DLD1 (cell line): ENCODE results near the gene MTHFD1L.

Experiments used
- in situ Hi-C: cut with HindIII; loops from 2 replicates; pipeline ENCODE4 v1.10.0; 2017; ENCODE audit warnings: low sequenced_read_pairs

Gene MTHFD1L

GRCh38 chr6:151060096-151060765, 194.7 kb downstream of the MTHFD1L start:
- in situ Hi-C loops, result no loop called here

- in situ Hi-C loops, result no loop called here
Measured at GRCh38 chr6:151060766-151061531, 195.4 kb downstream of the MTHFD1L start.

- in situ Hi-C loops, result no loop called here
Measured at GRCh38 chr6:151063352-151063751, 197.8 kb downstream of the MTHFD1L start.

DNA sequence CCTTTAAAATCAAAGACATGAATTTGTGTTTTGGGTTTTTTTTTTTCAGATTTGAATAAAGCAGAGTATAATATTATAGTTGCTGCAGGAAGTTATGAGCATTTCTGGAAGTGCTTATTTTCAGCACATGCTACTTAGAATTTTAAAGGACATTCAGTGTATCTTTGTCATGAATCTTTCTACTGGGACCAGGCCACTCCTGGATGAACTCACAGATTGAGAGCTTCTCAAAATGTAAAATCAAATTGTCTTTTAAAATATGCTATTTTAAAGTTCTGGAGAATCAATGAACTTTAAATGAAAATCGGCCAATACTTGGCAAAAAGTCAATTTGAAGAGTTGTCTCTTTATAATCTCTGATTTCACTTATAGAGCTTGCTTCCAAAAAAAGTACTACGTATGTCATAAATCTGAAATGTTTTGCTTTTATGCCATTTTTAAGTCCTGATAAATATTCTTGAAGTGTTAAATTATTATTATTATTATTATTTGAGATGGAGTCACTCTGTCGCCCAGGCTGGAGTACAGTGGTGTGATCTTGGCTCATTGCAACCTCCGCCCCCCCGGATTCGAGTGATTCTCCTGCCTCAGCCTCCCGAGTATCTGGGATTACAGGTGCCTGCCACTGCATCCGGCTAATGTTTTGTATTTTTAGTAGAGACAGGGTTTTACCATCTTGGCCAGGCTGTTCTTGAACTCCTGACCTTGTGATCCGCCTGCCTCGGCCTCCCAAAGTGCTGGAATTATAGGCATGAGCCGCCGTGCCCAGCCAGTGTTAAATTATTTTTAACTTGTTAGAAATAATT, 198.5 kb downstream of the MTHFD1L start:
- in situ Hi-C loops, result no loop called here

- in situ Hi-C loops, result no loop called here
Measured at GRCh38 chr6:151065027-151065815, 199.7 kb downstream of the MTHFD1L start.

GRCh38 chr6:151067684-151068596, 202.4 kb downstream of the MTHFD1L start:
- in situ Hi-C loops, result no loop called here

GRCh38 chr6:151068761-151069312, 203.3 kb downstream of the MTHFD1L start:
- in situ Hi-C loops, result no loop called here

GRCh38 chr6:151069641-151070040, 204.1 kb downstream of the MTHFD1L start:
- in situ Hi-C loops, result no loop called here

- in situ Hi-C loops, result no loop called here
Measured at GRCh38 chr6:151070631-151071051, 205.1 kb downstream of the MTHFD1L start.

DNA sequence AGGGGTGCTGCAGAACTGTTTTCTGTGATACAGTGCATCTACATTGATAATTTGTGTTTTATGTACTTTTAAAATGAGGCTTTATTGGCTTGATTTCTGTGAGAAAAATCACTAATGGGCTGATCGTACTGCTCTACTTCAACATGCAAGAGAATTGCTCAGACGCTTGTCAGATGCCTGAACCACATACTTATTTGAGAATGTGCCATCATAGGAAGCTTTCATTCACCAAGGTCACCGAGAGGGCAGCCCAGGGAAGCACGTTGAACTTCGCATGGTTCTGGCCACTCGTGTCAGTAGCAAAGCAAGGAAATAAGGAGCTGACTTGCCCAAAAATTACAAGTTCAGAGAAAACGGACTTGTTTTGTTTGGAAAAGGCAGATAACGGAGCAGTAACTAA, 205.8 kb downstream of the MTHFD1L start:
- in situ Hi-C loops, result no loop called here

DNA sequence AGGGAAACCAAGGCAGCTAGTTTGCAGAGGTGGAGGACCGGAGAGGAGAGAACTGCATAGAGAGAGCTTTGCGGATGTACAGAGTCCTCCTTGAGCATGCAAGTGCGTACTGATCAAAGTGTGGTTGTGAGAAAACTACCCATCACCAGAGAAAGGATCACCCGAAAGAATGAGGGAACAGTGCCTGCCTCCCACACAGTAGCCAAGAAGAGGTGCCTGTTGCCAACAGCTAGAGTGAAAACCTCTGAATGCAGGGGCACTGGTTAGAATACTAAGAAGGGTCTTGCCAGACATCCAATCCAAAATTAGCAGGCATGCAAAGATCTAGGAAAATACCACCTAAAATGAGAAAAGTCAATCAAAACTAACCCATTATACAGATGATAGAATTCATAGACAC, 207.6 kb downstream of the MTHFD1L start:
- in situ Hi-C loops, result no loop called here

DNA sequence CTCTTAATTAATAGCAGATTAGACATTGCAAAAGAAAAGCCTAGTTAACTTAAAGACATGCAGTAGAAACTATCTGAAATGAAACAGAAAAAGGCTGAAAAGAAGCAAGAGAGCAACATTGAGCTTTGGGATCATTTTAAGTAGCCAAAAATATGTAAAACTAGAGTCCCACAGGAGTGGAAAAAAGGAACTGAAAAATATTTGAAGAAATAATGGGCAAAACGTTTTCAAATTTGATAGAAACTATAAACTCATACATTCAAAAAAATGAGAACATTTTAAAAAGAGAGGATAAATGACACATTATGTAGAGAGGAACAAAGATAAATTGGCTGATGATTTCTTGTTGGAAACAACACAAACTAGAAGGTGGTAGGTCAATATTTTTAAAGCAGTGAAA, 208.2 kb downstream of the MTHFD1L start:
- in situ Hi-C loops, result no loop called here

DNA sequence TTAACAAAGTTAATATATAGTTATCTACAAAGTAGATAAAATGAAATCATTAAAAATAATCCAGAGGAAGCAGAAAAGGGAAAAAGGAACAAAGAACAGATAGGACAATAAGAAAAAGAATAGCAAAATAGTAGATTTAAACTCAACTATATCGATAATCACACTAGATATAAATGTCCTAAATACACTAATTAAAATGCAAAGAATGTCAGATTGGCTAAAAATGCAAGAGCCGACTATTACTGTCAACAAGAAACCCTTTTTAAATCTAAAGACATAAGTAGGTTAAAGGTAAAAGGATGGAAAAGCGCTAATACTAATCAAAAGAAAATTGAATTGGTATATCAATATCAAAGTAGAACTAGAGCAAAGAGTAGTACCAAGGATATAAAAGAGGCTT, 209.5 kb downstream of the MTHFD1L start:
- in situ Hi-C loops, result no loop called here

DNA sequence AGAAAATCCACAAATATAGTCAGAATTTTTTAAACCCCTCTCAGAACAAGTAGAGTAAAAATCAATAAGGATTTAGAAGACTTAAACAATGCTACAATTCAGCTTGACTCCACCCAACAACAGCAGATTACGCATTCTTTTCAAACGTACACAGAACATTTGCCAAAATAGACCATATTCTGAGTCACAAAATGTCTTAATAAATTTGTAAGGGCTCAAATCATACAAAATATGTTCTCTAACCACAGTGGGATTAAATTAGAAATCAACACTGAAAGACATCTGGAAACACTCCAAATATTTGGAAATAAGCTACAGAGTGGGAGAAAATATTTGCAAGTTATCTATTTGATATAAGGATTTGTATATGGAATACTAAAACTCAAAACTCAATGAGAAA, 210.0 kb downstream of the MTHFD1L start:
- in situ Hi-C loops, result no loop called here

DNA sequence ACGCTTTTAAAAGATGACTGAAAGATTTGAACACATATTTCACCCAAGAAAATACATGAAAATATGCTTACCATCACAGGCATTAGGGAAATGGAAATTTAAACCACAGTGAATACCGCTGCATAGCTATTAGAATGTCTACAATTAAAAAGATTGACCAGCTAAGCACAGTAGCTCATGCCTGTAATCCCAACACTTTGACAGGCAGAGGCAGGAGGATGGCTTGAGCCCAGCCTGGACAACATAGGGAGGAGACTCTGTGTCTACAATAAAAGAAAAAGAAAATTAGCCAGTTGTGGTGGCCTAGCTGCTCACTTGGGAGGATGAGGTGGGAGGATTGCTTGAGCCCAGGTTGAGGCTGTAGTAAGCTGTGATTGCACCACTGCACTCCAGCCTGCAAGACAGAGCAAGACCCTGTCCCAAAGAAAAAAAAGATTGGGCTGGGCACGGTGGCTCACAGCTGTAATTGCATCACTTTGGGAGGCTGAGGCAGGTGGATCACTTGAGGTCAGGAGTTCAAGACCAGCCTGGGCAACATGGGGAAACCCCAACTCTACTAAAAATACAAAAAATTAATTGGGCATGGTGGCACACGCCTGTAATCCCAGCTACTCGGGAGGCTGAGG, 210.5 kb downstream of the MTHFD1L start:
- in situ Hi-C loops, result no loop called here

GRCh38 chr6:151078655-151079054, 213.2 kb downstream of the MTHFD1L start:
- in situ Hi-C loops, result no loop called here

- in situ Hi-C loops, result no loop called here
Measured at GRCh38 chr6:151081656-151082055, 216.2 kb downstream of the MTHFD1L start.

DNA sequence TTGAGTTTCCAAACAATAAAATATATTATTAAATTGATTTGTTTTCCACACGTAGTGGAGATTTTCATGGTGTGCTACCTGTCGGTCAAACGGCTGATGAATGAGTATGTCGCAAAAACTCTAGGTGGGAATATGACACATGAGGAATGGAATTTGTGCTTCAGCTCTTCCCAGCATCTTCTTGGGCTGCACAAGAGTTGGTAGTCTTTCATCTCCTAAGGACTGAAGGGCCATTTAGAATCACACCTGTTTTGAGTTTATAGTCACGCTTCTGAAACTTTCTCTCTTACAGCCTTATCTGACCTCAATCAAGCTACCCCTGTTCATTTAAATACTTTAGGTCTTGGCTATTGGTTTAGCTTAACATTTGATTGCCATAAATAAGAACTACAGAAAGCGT, 216.6 kb downstream of the MTHFD1L start:
- in situ Hi-C loops, result no loop called here

DNA sequence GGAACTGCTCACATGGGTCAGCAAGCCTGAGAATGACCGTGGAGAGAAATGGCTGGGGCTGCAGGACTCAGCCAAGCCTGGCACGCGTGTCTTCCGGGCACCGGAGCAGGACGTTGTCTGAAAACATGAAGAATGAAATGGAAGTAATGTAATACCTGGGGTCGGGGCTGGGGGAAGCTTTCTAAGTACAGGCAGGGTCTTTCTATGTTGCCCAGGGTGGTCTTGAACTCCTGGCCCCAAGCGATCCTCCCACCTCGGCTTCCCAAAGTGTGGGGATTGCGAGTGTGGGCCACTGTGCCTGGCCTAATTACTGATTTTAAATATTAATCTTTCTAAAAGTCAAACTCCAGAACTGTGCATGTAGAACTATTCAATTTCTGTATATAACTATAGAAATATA, 218.8 kb downstream of the MTHFD1L start:
- in situ Hi-C loops, result no loop called here
